ENCODE results near the gene STRBP.

Gene STRBP

GRCh38 chr9:123102375-123103113 lies 165.8 kb downstream of the STRBP start:
- DNase-seq (ENCODE audit: low read depth in 2 of 2, low spot score in 1 of 2), result no peak

GRCh38 chr9:123099548-123099947 lies 168.8 kb downstream of the STRBP start:
- DNase-seq (ENCODE audit: low read depth in 2 of 2, low spot score in 1 of 2), result no peak

- no peak for DNase-seq (ENCODE audit: low read depth in 2 of 2, low spot score in 1 of 2)
Observed at GRCh38 chr9:123099042-123099441, 169.3 kb downstream of the STRBP start.

GRCh38 chr9:123098096-123098459 lies 170.3 kb downstream of the STRBP start:
- no peak for DNase-seq (ENCODE audit: low read depth in 2 of 2, low spot score in 1 of 2)

GRCh38 chr9:123097430-123098095 lies 170.8 kb downstream of the STRBP start:
- DNase-seq (ENCODE audit: low read depth in 2 of 2, low spot score in 1 of 2), result no peak

GRCh38 chr9:123096987-123097386 lies 171.4 kb downstream of the STRBP start:
- no peak for DNase-seq (ENCODE audit: low read depth in 2 of 2, low spot score in 1 of 2)

- no peak for DNase-seq (ENCODE audit: low read depth in 2 of 2, low spot score in 1 of 2)
Observed at GRCh38 chr9:123093141-123093540, 175.2 kb downstream of the STRBP start.

- DNase-seq (ENCODE audit: low read depth in 2 of 2, low spot score in 1 of 2), result no peak
Observed at GRCh38 chr9:123091459-123091858, 176.9 kb downstream of the STRBP start.

GRCh38 chr9:123090956-123091355 lies 177.4 kb downstream of the STRBP start:
- DNase-seq (ENCODE audit: low read depth in 2 of 2, low spot score in 1 of 2), result no peak

- DNase-seq (ENCODE audit: low read depth in 2 of 2, low spot score in 1 of 2), result no peak
Observed at GRCh38 chr9:123090198-123090896, 178.0 kb downstream of the STRBP start.

- no peak for DNase-seq (ENCODE audit: low read depth in 2 of 2, low spot score in 1 of 2)
Observed at GRCh38 chr9:123089790-123090189, 178.6 kb downstream of the STRBP start.

GRCh38 chr9:123089040-123089439 lies 179.3 kb downstream of the STRBP start:
- no peak for DNase-seq (ENCODE audit: low read depth in 2 of 2, low spot score in 1 of 2)

GRCh38 chr9:123087359-123087888 lies 181.0 kb downstream of the STRBP start:
- no peak for DNase-seq (ENCODE audit: low read depth in 2 of 2, low spot score in 1 of 2)

- DNase-seq (ENCODE audit: low read depth in 2 of 2, low spot score in 1 of 2), result no peak
Observed at GRCh38 chr9:123085916-123086315, 182.5 kb downstream of the STRBP start.

GRCh38 chr9:123084256-123084655 lies 184.1 kb downstream of the STRBP start:
- DNase-seq (ENCODE audit: low read depth in 2 of 2, low spot score in 1 of 2), result no peak

- no peak for DNase-seq (ENCODE audit: low read depth in 2 of 2, low spot score in 1 of 2)
Observed at GRCh38 chr9:123083680-123084079, 184.7 kb downstream of the STRBP start.

GRCh38 chr9:123081824-123082223 lies 186.6 kb downstream of the STRBP start:
- no peak for DNase-seq (ENCODE audit: low read depth in 2 of 2, low spot score in 1 of 2)

- no peak for DNase-seq (ENCODE audit: low read depth in 2 of 2, low spot score in 1 of 2)
Observed at GRCh38 chr9:123080444-123080843, 187.9 kb downstream of the STRBP start.

- DNase-seq (ENCODE audit: low read depth in 2 of 2, low spot score in 1 of 2), result no peak
Observed at GRCh38 chr9:123074628-123075027, 193.8 kb downstream of the STRBP start.

- DNase-seq (ENCODE audit: low read depth in 2 of 2, low spot score in 1 of 2), result no peak
Observed at GRCh38 chr9:123073991-123074422, 194.4 kb downstream of the STRBP start.

GRCh38 chr9:123073441-123073840 lies 194.9 kb downstream of the STRBP start:
- no peak for DNase-seq (ENCODE audit: low read depth in 2 of 2, low spot score in 1 of 2)

Measured in stimulated activated CD8-positive, alpha-beta memory T cell treated with anti-CD3 and anti-CD28 coated beads, Interleukin-4, amount 100 ng/mL, for 1 hour (primary cell).